HCT116 (cell line): ENCODE data around the gene AGAP1. TPM values are rescaled to one million over a fixed set of nuclear protein-coding genes. Genes with fewer than 3 reads are reported as not detected.

Experiments
- ATAC-seq: fragments of 200-7000 bp; cut with Tn5 transposase; 2 replicates; pipeline ENCODE4 v1.9.1; 2020; ENCODE audit warnings: mild to moderate bottlenecking, moderate library complexity
- BruUV-seq: library from RNA; stranded (reverse); fragments of 400-500 nt; replicated peaks from 2 replicates; lab custom pipeline; 2021; lab: Mats Ljungman, UMichigan
- CTCF ChIA-PET: fragments of 300-600 bp; sonication (Branson Sonifier 250); formaldehyde crosslinking; loops from one replicate; lab custom pipeline; 2021; ENCODE audit warnings: antibody characterized with exemption; lab: Charles Lee
- POLR2A ChIA-PET: fragments of 300-600, 350-600 bp; sonication (Branson Sonifier 250); formaldehyde crosslinking; loops from one replicate; lab custom pipeline; 2021; ENCODE audit warnings: antibody characterized with exemption; lab: Charles Lee
- RAD21 ChIA-PET, 2 experiments: fragments of 300-600 bp; sonication (Branson Sonifier 250); formaldehyde crosslinking; loops; one replicate each; lab custom pipeline; 2023; ENCODE audit warnings: low total read pairs in 2 of 2; ENCODE audit not compliant: uncharacterized antibody in 2 of 2, unreplicated experiment in 2 of 2, low non-redundant PET in 1 of 2; lab: Charles Lee
- DNase-seq: peaks from one replicate; pipeline ENCODE4 v3.0.0-alpha.2; 2010; ENCODE audit warnings: low read depth, low spot score
- H2AFZ ChIP-seq: fragments of 200-600 bp; shearing (Covaris generic), sonication (generic); 2 replicates; pipeline ENCODE4 v1.6.1; 2017; ENCODE audit warnings: low read depth, mixed run types, mixed read lengths, antibody characterized with exemption, low read length; ENCODE audit not compliant: poor library complexity, severe bottlenecking
- H3K27ac ChIP-seq: 2 replicates; pipeline ENCODE4 v1.5.1; 2012; ENCODE audit warnings: low read depth, low read length
- H3K27me3 ChIP-seq: fragments of 200-600 bp; sonication (generic); 2 replicates; pipeline ENCODE4 v1.6.1; 2016; ENCODE audit warnings: mixed run types, low read length, mixed read lengths; ENCODE audit not compliant: insufficient read depth
- H3K36me3 ChIP-seq, 2 experiments: fragments of 200-500 bp in 1 of 2; fragments of 200-600 bp in 1 of 2; sonication (Bioruptor generic) in 1 of 2; sonication (generic) in 1 of 2; 2 replicates each; pipeline versions ENCODE4 v1.5.1 to v1.6.1; 2014 to 2016; ENCODE audit warnings: low read length in 2 of 2, inconsistent platforms in 1 of 2, mixed read lengths in 1 of 2, mixed run types in 1 of 2; ENCODE audit not compliant: insufficient read depth in 2 of 2, control insufficient read depth in 1 of 2
- H3K4me1 ChIP-seq, 2 experiments: fragments of 200-600 bp in 1 of 2; sonication (generic) in 1 of 2; 2 replicates each; pipeline versions ENCODE4 v1.5.1 to v1.6.1; 2012 to 2017; ENCODE audit warnings: low read length in 2 of 2, inconsistent platforms in 1 of 2, mild to moderate bottlenecking in 1 of 2, mixed read lengths in 1 of 2, mixed run types in 1 of 2, moderate library complexity in 1 of 2; ENCODE audit not compliant: insufficient read depth in 2 of 2, control insufficient read depth in 1 of 2
- H3K4me2 ChIP-seq: fragments of 200-600 bp; sonication (generic); 2 replicates; pipeline ENCODE4 v1.6.1; 2017; ENCODE audit warnings: mixed run types, low read length, mixed read lengths
- H3K4me3 ChIP-seq, 2 experiments: fragments of 200-600 bp in 1 of 2; sonication (generic) in 1 of 2; replicated peaks in 1 of 2; 2 replicates each; pipeline ENCODE4 v1.5.1; 2011 to 2016; ENCODE audit warnings: low read length in 2 of 2, control low read depth in 1 of 2, low read depth in 1 of 2, mild to moderate bottlenecking in 1 of 2, mixed read lengths in 1 of 2, mixed run types in 1 of 2
- H3K79me2 ChIP-seq: fragments of 200-600 bp; sonication (generic); 2 replicates; pipeline ENCODE4 v1.6.1; 2017; ENCODE audit warnings: mild to moderate bottlenecking, mixed run types, low read length, moderate library complexity, mixed read lengths; ENCODE audit not compliant: insufficient read depth
- H3K9ac ChIP-seq: fragments of 200-600 bp; sonication (generic); 2 replicates; pipeline ENCODE4 v1.6.1; 2016; ENCODE audit warnings: low read length, mixed read lengths
- H3K9me2 ChIP-seq: fragments of 200-600 bp; sonication (generic), shearing (Covaris generic); 2 replicates; pipeline ENCODE4 v1.6.1; 2017; ENCODE audit warnings: mixed run types, mild to moderate bottlenecking, moderate library complexity; ENCODE audit not compliant: insufficient read depth
- H3K9me3 ChIP-seq, 2 experiments: fragments of 200-500 bp in 1 of 2; fragments of 200-600 bp in 1 of 2; sonication (Bioruptor generic) in 1 of 2; sonication (generic) in 1 of 2; 2 replicates each; pipeline ENCODE4 v1.6.1; 2014 to 2017; ENCODE audit warnings: low read length in 2 of 2, mixed read lengths in 2 of 2, inconsistent platforms in 1 of 2, low read depth in 1 of 2, mild to moderate bottlenecking in 1 of 2, mixed run types in 1 of 2, moderate library complexity in 1 of 2; ENCODE audit not compliant: control insufficient read depth in 1 of 2, insufficient read depth in 1 of 2
- H4K20me1 ChIP-seq: fragments of 200-600 bp; sonication (generic), shearing (Covaris generic); 2 replicates; pipeline ENCODE4 v1.6.1; 2017; ENCODE audit warnings: mixed run types, mild to moderate bottlenecking, moderate library complexity; ENCODE audit not compliant: insufficient read depth
- ATF3 ChIP-seq: IDR thresholded peaks from 2 replicates; pipeline ENCODE4 v1.6.1; 2012
- CBX3 ChIP-seq: IDR thresholded peaks from 2 replicates; pipeline ENCODE4 v1.6.1; 2012; ENCODE audit warnings: low read depth
- CTCF ChIP-seq, 3 experiments: fragments of 200-600 bp in 1 of 3; sonication (generic) in 1 of 3; IDR thresholded peaks in 2 of 3; conservative IDR thresholded peaks in 1 of 3; 2 replicates each; pipeline ENCODE4 v1.5.1; 2012 to 2017; ENCODE audit warnings: low read depth in 2 of 3, low read length in 2 of 3, antibody characterized with exemption in 1 of 3, borderline replicate concordance in 1 of 3, control low read depth in 1 of 3, mild to moderate bottlenecking in 1 of 3, mixed read lengths in 1 of 3, mixed run types in 1 of 3, moderate library complexity in 1 of 3; ENCODE audit not compliant: insufficient read depth in 1 of 3
- ELF1 ChIP-seq: IDR thresholded peaks from 2 replicates; pipeline ENCODE4 v1.6.1; 2012; ENCODE audit warnings: low read depth, borderline replicate concordance
- EZH2 ChIP-seq: fragments of 200-600 bp; sonication (generic); IDR thresholded peaks from 2 replicates; pipeline ENCODE4 v1.6.1; 2017; ENCODE audit warnings: antibody characterized with exemption, mixed run types
- EZH2phosphoT487 ChIP-seq: fragments of 200-600 bp; IDR thresholded peaks from 2 replicates; pipeline ENCODE4 v1.6.1; 2018; ENCODE audit warnings: antibody characterized with exemption, borderline replicate concordance
- FOSL1 ChIP-seq: IDR thresholded peaks from 2 replicates; pipeline ENCODE4 v1.6.1; 2012; ENCODE audit warnings: low read depth
- JUND ChIP-seq: IDR thresholded peaks from 2 replicates; pipeline ENCODE4 v1.6.1; 2012
- POLR2A ChIP-seq: IDR thresholded peaks from 2 replicates; pipeline ENCODE4 v1.7.0; 2011; ENCODE audit warnings: borderline replicate concordance; ENCODE audit not compliant: insufficient read depth, insufficient read length; ENCODE audit errors: extremely low read depth
- POLR2AphosphoS5 ChIP-seq: IDR thresholded peaks from 2 replicates; pipeline ENCODE4 v1.6.1; 2011; ENCODE audit warnings: mild to moderate bottlenecking, low read depth, low read length, moderate library complexity
- RAD21 ChIP-seq: IDR thresholded peaks from 2 replicates; pipeline ENCODE4 v1.6.1; 2012; ENCODE audit warnings: low read depth, mild to moderate bottlenecking
- REST ChIP-seq: IDR thresholded peaks from 2 replicates; pipeline ENCODE4 v1.6.1; 2012; ENCODE audit warnings: low read depth
- SIN3A ChIP-seq: IDR thresholded peaks from 2 replicates; pipeline ENCODE4 v1.6.1; 2012; ENCODE audit warnings: low read depth
- SP1 ChIP-seq: IDR thresholded peaks from 2 replicates; pipeline ENCODE4 v1.6.1; 2012; ENCODE audit warnings: low read depth
- SRF ChIP-seq: IDR thresholded peaks from 2 replicates; pipeline ENCODE4 v1.6.1; 2012; ENCODE audit warnings: low read depth
- TCF7L2 ChIP-seq: IDR thresholded peaks from 2 replicates; pipeline ENCODE4 v1.7.0; 2011; ENCODE audit warnings: borderline replicate concordance, inconsistent platforms; ENCODE audit not compliant: insufficient read depth, insufficient read length; ENCODE audit errors: extremely low read depth
- YY1 ChIP-seq: IDR thresholded peaks from 2 replicates; pipeline ENCODE4 v1.6.1; 2011; ENCODE audit warnings: low read length, low read depth, moderate library complexity, mild to moderate bottlenecking; ENCODE audit not compliant: insufficient replicate concordance; ENCODE audit errors: extremely low read depth
- ZFX ChIP-seq: fragments of 450-650 bp; IDR thresholded peaks from 2 replicates; pipeline ENCODE4 v1.6.1; 2017
- intact Hi-C: fragments of 100-400 bp; cut with micrococcal nuclease; formaldehyde crosslinking; loops from 2 replicates; pipeline ENCODE4 v1.10.0; 2022
- total RNA-seq: library from RNA; stranded (reverse); gene quantifications from one replicate; pipeline ENCODE4 v1.2.1, GENCODE V29; 2021; ENCODE audit not compliant: unreplicated experiment
- TF ChIP-seq, protein P1 (sequence below): IDR thresholded peaks from 2 replicates; pipeline ENCODE4 v1.6.1; 2012
- TF ChIP-seq, protein P2 (sequence below): IDR thresholded peaks from 2 replicates; pipeline ENCODE4 v1.6.1; 2011; ENCODE audit warnings: mild to moderate bottlenecking, low read length, moderate library complexity; ENCODE audit not compliant: insufficient replicate concordance; ENCODE audit errors: extremely low read depth

Gene AGAP1
- total RNA-seq, 1 experiment from 2014 or later = 43.8 TPM

DNA sequence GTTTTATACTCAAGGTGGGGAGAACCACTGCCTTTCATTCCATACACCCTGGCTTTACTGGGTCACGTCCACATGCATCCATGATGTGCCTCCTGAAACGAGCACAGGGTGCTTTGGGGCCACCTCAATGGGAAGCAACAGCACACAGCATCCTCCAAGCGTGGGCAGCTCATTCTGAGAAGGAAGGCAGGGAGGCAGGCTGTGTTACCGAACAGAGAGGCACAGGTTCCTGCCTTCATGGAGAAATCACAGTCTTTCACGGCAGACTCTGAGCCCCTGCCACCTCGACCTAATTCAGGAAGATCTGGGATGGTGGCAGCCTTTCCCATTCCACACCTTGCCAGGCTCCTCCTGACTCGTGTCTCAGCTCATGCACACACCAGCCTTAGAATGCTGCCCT lies 544.3 kb downstream of the AGAP1 start:
- RAD21 ChIA-PET = no interaction called here
- H3K4me3 ChIP-seq = no peak overlapping the region
- no peak overlapping the region for H2AFZ ChIP-seq
- H3K4me2 ChIP-seq = no peak overlapping the region
- no peaks in the 10 kb centered on the region for H3K9me2 ChIP-seq
- BruUV-seq = no TSS peak
- H3K27me3 ChIP-seq = no peaks in the 10 kb centered on the region
- H3K79me2 ChIP-seq = no peaks in the 10 kb centered on the region
- H3K4me1 ChIP-seq = no peaks in the 10 kb centered on the region
- POLR2A ChIA-PET = no interaction called here
- no peak overlapping the region for H3K27ac ChIP-seq
- H3K9ac ChIP-seq = no peak overlapping the region
- intact Hi-C loops = no loop called here
- no peak for TF ChIP-seq CTCF (IDR thresholded peaks at IDR 0.05 in 2 of 3, conservative IDR thresholded peaks at IDR 0.05 in 1 of 3; ENCODE audit: borderline replicate concordance in 1 of 3, insufficient read depth in 1 of 3, low read depth in 2 of 3, low read length in 2 of 3)
- no peak for TF ChIP-seq YY1
- TF ChIP-seq FOSL1 = no peak
- TF ChIP-seq ZFX = no peak
- TF ChIP-seq TCF7L2 = no peak
- no peak for TF ChIP-seq ATF3
- TF ChIP-seq SIN3A = no peak
- no peak for TF ChIP-seq ELF1
- TF ChIP-seq EZH2 = no peak
- no peak for TF ChIP-seq JUND
- no peak for TF ChIP-seq SRF
- TF ChIP-seq POLR2AphosphoS5 = no peak
- TF ChIP-seq SP1 = no peak
- TF ChIP-seq, protein P1, sequence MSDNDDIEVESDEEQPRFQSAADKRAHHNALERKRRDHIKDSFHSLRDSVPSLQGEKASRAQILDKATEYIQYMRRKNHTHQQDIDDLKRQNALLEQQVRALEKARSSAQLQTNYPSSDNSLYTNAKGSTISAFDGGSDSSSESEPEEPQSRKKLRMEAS = no peak
- no peak for TF ChIP-seq EZH2phosphoT487
- TF ChIP-seq, protein P2, sequence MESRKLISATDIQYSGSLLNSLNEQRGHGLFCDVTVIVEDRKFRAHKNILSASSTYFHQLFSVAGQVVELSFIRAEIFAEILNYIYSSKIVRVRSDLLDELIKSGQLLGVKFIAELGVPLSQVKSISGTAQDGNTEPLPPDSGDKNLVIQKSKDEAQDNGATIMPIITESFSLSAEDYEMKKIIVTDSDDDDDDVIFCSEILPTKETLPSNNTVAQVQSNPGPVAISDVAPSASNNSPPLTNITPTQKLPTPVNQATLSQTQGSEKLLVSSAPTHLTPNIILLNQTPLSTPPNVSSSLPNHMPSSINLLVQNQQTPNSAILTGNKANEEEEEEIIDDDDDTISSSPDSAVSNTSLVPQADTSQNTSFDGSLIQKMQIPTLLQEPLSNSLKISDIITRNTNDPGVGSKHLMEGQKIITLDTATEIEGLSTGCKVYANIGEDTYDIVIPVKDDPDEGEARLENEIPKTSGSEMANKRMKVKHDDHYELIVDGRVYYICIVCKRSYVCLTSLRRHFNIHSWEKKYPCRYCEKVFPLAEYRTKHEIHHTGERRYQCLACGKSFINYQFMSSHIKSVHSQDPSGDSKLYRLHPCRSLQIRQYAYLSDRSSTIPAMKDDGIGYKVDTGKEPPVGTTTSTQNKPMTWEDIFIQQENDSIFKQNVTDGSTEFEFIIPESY = no peak
- TF ChIP-seq RAD21 = no peak
- no peak for TF ChIP-seq REST
- no peak for TF ChIP-seq CBX3
- no peak for TF ChIP-seq POLR2A
- CTCF ChIA-PET = no interaction called here
- no peak for ATAC-seq
- no peaks in the 10 kb centered on the region for H3K9me3 ChIP-seq
- 0 out of 4 replicates have a peak, but pooled peaks cover 0 to 3% of the 10 kb centered on the region in 2 experiments for H3K36me3 ChIP-seq
- no peak for DNase-seq
- H4K20me1 ChIP-seq = no peaks in the 10 kb centered on the region
